Measurements from ENCODE around the gene TESMIN. TPM values are rescaled to one million over a fixed set of nuclear protein-coding genes. Genes with fewer than 3 reads are reported as not detected.

TESMIN gene
- polyA plus RNA-seq, 1 experiment = 1.5 TPM

DNA sequence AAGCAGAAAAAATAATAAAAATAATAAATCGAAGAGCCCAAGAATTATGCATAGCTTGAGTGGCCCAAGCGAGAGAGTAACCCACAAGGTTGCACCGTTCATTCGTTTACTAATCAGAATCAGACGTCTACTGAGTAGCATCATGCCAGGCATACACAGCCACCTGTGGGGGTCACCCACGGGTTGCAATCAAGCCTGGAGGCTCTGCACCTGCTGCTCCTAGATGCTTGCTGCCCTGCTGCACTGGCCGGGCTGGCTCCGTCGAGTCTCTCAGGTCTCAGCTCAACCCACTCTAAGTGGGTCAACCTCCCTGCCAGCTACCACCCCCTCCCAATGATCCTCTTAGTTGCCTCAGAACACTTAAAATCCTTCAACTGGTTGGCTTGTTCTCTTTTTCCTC is 2.0 kb upstream of the TESMIN start:
- no peak for DNase-seq (ENCODE audit: low read depth)
- Histone ChIP-seq H3K27me3 (ENCODE audit: control insufficient read depth, insufficient read depth, low read length) (no peaks in the 10 kb centered on the region), H3K36me3 (ENCODE audit: control insufficient read depth, insufficient read depth, low read length) (peaks cover 12% of the 10 kb centered on the region), H3K4me3 (ENCODE audit: low read depth, low read length) (no peak overlapping the region)
- TF ChIP-seq, protein P1, sequence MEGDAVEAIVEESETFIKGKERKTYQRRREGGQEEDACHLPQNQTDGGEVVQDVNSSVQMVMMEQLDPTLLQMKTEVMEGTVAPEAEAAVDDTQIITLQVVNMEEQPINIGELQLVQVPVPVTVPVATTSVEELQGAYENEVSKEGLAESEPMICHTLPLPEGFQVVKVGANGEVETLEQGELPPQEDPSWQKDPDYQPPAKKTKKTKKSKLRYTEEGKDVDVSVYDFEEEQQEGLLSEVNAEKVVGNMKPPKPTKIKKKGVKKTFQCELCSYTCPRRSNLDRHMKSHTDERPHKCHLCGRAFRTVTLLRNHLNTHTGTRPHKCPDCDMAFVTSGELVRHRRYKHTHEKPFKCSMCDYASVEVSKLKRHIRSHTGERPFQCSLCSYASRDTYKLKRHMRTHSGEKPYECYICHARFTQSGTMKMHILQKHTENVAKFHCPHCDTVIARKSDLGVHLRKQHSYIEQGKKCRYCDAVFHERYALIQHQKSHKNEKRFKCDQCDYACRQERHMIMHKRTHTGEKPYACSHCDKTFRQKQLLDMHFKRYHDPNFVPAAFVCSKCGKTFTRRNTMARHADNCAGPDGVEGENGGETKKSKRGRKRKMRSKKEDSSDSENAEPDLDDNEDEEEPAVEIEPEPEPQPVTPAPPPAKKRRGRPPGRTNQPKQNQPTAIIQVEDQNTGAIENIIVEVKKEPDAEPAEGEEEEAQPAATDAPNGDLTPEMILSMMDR (IDR thresholded peaks at IDR 0.05; ENCODE audit: insufficient read depth, low read depth, low read length) = no peak
- CTCF ChIA-PET = no interaction called here
- POLR2A ChIA-PET = no interaction called here

DNA sequence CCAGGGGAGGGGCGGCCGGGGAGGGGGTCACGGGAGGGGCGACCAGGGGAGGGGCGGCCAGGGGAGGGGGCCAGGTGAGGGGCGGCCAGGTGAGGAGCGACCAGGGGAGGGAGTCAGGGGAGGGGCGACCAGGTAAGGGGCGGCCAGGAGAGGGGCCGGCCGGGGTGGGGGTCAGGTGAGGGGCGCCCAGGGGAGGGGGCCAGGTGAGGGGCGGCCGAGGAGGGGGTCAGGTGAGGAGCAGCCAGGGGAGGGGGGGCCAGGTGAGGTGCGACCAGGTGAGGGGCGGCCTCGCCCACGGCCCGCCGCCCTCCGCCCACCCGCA is 355 bp downstream of the TESMIN start:
- TF ChIP-seq, protein P1 (IDR thresholded peaks at IDR 0.05; ENCODE audit: insufficient read depth, low read depth, low read length) = no peak
- ChIA-PET POLR2A (no interaction called here), CTCF (no interaction called here)
- no peaks in the 10 kb centered on the region; the same call in 1 of the 2 replicates for H3K36me3 ChIP-seq (ENCODE audit: control insufficient read depth, insufficient read depth, low read length)
- H3K4me3 ChIP-seq (ENCODE audit: low read depth, low read length) = peak overlapping the region; percentile 48
- no peaks in the 10 kb centered on the region for H3K27me3 ChIP-seq (ENCODE audit: control insufficient read depth, insufficient read depth, low read length)
- DNase-seq (ENCODE audit: low read depth) = no peak

DNA sequence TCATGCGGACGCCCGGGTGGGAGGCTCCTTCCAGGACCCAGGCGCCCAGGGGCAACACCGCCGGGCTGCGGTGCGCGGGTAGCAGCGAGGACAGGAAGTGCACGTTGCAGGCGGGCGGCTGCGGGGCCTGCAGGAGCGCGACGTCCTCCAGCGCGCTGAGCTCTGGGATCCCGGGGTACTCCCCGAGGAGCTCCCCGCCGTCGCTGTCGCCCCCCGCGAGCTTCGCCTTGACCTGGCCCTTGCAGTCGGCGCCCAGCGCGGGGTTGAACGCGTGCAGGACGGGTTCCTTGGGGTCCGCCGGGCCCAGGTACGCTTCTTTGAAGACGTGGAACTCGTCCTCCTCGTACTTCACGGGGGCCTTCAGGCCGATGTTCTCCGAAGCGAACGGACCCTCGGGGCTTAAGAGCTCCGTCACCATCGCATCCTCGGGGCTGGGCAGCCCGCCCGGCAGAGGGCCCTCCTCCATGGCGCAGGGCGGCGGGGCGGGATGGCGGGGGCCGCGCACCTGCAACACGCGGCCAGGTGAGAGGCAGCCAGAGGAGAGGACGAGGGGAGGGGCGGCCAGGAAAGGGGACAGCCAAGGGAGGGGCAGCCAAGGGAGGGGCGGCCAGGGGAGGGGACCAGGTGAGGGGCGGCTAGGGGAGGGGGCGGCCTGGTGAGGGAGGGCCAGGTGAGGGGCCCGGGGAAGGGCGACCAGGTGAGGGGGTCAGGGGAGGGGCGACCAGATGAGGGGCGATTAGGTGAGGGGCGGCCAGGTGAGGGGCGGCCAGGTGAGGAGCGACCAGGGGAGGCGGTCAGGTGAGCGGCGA is 921 bp downstream of the TESMIN start:
- ChIA-PET CTCF (interaction anchor here (1.2 to 1.7 kb wide), 2 partner anchors 18 to 139 kb away, joined by 4 read pairs; no protein-coding TSS in a partner anchor), POLR2A (no interaction called here)
- TF ChIP-seq, protein P1 (IDR thresholded peaks at IDR 0.05; ENCODE audit: insufficient read depth, low read depth, low read length) = no peak

DNA sequence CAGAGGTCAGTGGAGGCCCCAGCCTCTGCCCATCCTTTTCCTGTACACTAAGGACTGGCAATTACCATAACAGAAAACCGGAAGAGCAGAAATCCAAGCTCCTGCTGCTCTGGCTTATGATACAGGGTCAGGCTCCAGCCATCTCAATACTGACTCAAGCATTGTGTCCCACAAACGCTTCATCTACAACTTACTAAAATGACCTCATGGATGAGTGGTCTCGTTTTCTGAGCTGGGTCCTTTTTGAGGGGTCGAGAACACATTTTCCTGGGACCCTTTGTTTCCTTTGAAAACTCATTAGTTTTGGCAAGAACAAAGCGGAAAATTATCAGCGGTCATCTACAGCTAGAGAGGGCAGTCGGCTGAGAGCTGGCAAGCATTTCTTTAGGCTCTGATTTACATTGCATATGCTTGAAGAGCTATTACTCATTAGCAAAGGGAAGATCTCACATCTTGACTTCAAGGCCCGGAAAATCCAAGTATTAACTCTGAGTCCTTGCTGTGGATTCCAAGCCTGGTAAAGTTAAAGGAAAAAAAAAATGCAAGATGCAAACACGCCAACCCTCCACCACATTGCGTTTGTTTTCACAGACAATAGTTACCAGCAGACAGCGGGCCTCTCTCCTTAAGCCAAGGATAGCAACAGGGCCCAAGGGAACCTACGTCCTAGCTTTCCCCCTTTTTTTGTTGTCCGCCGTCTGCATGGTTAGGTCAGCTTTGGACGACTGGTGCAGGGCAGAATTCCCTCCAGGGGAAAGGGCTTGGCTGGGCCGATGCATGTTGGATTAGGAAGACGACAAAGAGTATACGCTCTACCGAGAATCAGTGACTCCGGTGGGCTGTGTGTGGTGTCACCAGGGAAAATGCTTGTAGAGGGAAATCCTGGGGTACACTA is 1.8 kb downstream of the TESMIN start:
- Histone ChIP-seq H3K27me3 (ENCODE audit: control insufficient read depth, insufficient read depth, low read length) (no peaks in the 10 kb centered on the region), H3K4me3 (ENCODE audit: low read depth, low read length) (no peak overlapping the region), H3K36me3 (ENCODE audit: control insufficient read depth, insufficient read depth, low read length) (no peaks in the 10 kb centered on the region)
- POLR2A ChIA-PET = no interaction called here
- DNase-seq (ENCODE audit: low read depth) = no peak
- TF ChIP-seq, protein P1 (IDR thresholded peaks at IDR 0.05; ENCODE audit: insufficient read depth, low read depth, low read length) = no peak
- CTCF ChIA-PET = interaction anchor here (1.0 to 1.7 kb wide), 4 partner anchors 15 to 138 kb away, joined by 3 to 4 read pairs (median 4); no protein-coding TSS in a partner anchor

More for the DNA sequence above, 921 bp downstream of the TESMIN start:
- H3K4me3 ChIP-seq (ENCODE audit: low read depth, low read length) = no peak overlapping the region
- H3K36me3 ChIP-seq (ENCODE audit: control insufficient read depth, insufficient read depth, low read length) = no peaks in the 10 kb centered on the region; the same call in 1 of the 2 replicates
- DNase-seq (ENCODE audit: low read depth) = no peak
- H3K27me3 ChIP-seq (ENCODE audit: control insufficient read depth, insufficient read depth, low read length) = no peaks in the 10 kb centered on the region

DNA sequence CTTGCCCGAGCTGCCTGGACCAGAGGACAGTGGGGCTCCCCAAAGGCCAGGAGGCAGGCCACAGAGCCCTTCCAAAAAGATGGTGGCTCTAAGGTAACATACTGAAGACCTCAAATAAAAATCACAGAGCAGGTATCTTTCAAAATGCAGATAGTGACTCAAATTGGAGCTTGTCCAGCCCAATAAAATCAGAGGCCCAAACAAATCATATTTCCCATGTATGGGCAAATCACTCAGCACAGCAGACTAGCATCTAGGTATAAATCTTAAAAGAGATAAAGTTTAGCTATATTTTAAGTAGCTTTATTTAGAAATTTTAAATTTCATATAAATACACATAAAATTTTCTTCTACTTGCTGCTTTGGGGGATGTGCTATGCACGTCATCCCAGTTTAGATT is 3.3 kb downstream of the TESMIN start:
- TF ChIP-seq, protein P1 (IDR thresholded peaks at IDR 0.05; ENCODE audit: insufficient read depth, low read depth, low read length) = no peak
- Histone ChIP-seq H3K36me3 (ENCODE audit: control insufficient read depth, insufficient read depth, low read length) (no peaks in the 10 kb centered on the region), H3K4me3 (ENCODE audit: low read depth, low read length) (no peak overlapping the region), H3K27me3 (ENCODE audit: control insufficient read depth, insufficient read depth, low read length) (no peaks in the 10 kb centered on the region)
- CTCF ChIA-PET = interaction anchor here (0.8 to 1.6 kb wide), 2 partner anchors 50 to 142 kb away, joined by 3 read pairs; no protein-coding TSS in a partner anchor
- DNase-seq (ENCODE audit: low read depth) = no peak
- POLR2A ChIA-PET = no interaction called here

Measured in BJ (cell line).